Astrocyte of the hippocampus (primary cell): Measurements from ENCODE around the gene ATP2A1.
"Not testable (repeated sequence)": the region's sequence is repeated elsewhere in the genome, so short reads cannot be mapped to it uniquely, and the experiment has no call there.

ENCODE experiments used
- DNase-seq: peaks from one replicate; pipeline ENCODE4 v3.0.0; 2011; ENCODE audit warnings: low read depth, low spot score

The ATP2A1 gene

GRCh38 chr16:28935346-28935745, 57.1 kb downstream of the ATP2A1 start:
- no peak for DNase-seq

- DNase-seq: peak; percentile 56
Observed at GRCh38 chr16:28935924-28936783, 57.9 kb downstream of the ATP2A1 start.

- no peak for DNase-seq
Observed at GRCh38 chr16:28936784-28937155, 58.5 kb downstream of the ATP2A1 start.

- DNase-seq: no peak
Observed at GRCh38 chr16:28937222-28937876, 59.1 kb downstream of the ATP2A1 start.

- no peak for DNase-seq
Observed at GRCh38 chr16:28938721-28939120, 60.4 kb downstream of the ATP2A1 start.

- DNase-seq: not testable (repeated sequence)
Observed at GRCh38 chr16:28939825-28940224, 61.5 kb downstream of the ATP2A1 start.

- no peak for DNase-seq
Observed at GRCh38 chr16:28943281-28943680, 65.0 kb downstream of the ATP2A1 start.

- no peak for DNase-seq
Observed at GRCh38 chr16:28946681-28947080, 68.4 kb downstream of the ATP2A1 start.

- DNase-seq: peak; percentile 100
Observed at GRCh38 chr16:28950648-28951409, 72.5 kb downstream of the ATP2A1 start, which contains the start of gene NFATC2IP. Gene NFATC2IP (plus strand): TSS chr16:28950937. CDS start chr16:28951012, 75 bp downstream.

GRCh38 chr16:28951410-28951943, 73.2 kb downstream of the ATP2A1 start:
- DNase-seq: no peak
